Activated naive CD4-positive, alpha-beta T cell treated with anti-CD3 and anti-CD28 coated beads, Interleukin-2, amount 10 ng/mL, durations not matched to agents 5 hours and 36 hours (primary cell): ENCODE measurements around the gene MUC3A. TPM values are rescaled to one million over a fixed set of nuclear protein-coding genes. Genes with fewer than 3 reads are reported as not detected.

Experiments used
- total RNA-seq, 2 experiments: library from RNA; stranded (reverse); gene quantifications; one replicate each; pipeline ENCODE4 v1.2.3, GENCODE V29; 2021

MUC3A gene, protein sequence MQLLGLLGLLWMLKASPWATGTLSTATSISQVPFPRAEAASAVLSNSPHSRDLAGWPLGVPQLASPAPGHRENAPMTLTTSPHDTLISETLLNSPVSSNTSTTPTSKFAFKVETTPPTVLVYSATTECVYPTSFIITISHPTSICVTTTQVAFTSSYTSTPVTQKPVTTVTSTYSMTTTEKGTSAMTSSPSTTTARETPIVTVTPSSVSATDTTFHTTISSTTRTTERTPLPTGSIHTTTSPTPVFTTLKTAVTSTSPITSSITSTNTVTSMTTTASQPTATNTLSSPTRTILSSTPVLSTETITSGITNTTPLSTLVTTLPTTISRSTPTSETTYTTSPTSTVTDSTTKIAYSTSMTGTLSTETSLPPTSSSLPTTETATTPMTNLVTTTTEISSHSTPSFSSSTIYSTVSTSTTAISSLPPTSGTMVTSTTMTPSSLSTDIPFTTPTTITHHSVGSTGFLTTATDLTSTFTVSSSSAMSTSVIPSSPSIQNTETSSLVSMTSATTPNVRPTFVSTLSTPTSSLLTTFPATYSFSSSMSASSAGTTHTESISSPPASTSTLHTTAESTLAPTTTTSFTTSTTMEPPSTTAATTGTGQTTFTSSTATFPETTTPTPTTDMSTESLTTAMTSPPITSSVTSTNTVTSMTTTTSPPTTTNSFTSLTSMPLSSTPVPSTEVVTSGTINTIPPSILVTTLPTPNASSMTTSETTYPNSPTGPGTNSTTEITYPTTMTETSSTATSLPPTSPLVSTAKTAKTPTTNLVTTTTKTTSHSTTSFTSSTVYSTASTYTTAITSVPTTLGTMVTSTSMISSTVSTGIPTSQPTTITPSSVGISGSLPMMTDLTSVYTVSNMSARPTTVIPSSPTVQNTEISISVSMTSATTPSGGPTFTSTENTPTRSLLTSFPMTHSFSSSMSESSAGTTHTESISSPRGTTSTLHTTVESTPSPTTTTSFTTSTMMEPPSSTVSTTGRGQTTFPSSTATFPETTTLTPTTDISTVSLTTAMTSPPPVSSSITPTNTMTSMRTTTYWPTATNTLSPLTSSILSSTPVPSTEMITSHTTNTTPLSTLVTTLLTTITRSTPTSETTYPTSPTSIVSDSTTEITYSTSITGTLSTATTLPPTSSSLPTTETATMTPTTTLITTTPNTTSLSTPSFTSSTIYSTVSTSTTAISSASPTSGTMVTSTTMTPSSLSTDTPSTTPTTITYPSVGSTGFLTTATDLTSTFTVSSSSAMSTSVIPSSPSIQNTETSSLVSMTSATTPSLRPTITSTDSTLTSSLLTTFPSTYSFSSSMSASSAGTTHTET (N-terminal part only)
- not detected for total RNA-seq

DNA sequence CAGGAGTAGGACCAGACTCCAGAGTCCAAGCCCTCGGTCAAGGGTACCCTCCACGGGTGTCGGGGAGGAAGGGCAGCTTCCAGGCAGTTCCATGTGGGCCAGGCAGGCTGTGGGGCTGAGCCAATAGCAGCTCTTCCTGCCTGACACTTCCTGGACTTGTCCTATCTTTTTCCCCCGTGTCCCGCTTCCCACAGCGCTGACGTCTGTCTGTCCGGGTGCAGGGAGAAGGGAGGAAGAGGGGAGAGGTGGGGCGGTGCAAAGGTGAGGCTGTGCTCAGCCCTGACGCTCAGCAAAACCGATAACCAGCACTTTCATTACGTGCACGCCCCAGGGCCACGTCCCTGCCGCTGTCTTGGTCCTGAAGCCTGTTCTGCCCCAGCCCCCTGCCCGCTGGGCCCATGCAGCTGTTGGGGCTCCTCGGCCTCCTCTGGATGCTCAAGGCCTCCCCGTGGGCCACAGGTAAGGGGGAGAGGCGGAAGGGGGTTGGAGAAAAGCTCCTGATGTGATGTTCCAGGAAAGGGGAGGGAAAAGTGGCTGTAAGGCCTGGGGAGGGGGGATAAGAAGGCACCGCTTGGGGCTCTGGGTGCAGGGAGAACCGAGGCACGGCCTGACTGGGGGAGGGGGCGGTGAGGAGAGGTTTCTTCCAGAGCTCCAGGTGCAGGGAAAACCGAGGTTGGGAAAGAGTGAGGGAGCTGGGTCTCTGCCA lies at the start of gene MUC3A:
MUC3A (plus strand) TSS at position 308 of the 706 bp plus-strand sequence; CDS start at position 399, 91 bp downstream.

DNA sequence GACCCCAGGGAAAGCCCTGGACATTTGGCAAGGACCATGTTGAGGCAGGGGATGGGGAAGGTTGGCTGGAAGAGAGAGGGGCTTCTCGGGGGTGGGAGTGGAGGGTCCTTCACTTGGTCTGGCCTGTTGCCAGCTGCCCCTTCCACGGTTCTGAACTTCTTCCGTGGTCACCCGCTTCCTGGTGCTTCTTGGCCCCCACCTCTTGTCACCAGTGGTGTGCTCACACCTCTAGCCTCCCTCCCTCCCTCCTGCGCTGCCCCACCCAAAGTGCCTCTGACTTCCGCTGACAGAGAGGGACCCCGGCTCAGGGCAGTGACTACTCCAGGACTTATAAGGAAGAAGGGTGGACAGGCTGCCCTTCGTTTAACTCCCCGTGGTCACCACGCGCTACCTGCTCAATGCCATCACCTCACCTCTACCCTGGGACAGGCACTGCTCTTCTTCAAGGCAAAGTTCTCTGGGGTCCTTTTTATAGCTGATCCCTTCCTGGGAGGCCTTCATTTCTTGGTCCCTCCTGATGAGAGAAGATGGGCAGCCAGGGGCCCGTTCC lies 19.8 kb downstream of the MUC3A start, which contains the start of gene MUC12:
MUC12 (plus strand) TSS at position 500 of the 550 bp plus-strand sequence. CDS start 58 bp downstream, outside the sequence.

Other genes with a start within 250 kb of the MUC3A start
- 10 to 100 TPM; 29.3 to 31.9 TPM for gene POP7, start 243.4 kb upstream of the MUC3A start, total RNA-seq
- under 1 TPM in 1 of 2 experiments, not detected in 1; 0.15 TPM for gene EPO, start 229.1 kb upstream of the MUC3A start, total RNA-seq
- gene ZAN, start 215.9 kb upstream of the MUC3A start, total RNA-seq, result not detected
- gene EPHB4, start 122.0 kb upstream of the MUC3A start, total RNA-seq, result 1 to 10 TPM; 1.1 to 1.2 TPM
- 10 to 100 TPM; 45.4 to 45.5 TPM for gene SLC12A9, start 96.8 kb upstream of the MUC3A start, total RNA-seq
- gene TRIP6, start 82.1 kb upstream of the MUC3A start, total RNA-seq, result 10 to 100 TPM; 20.5 to 21.3 TPM
- gene SRRT, start 74.4 kb upstream of the MUC3A start, total RNA-seq, result 100 to 1,000 TPM; 186 to 208 TPM
- gene UFSP1, start 59.8 kb upstream of the MUC3A start, total RNA-seq, result 1 to 10 TPM; 4.9 to 5.2 TPM
- not detected for gene ACHE, start 53.6 kb upstream of the MUC3A start, total RNA-seq
- not detected for gene MUC12, start 20.0 kb downstream of the MUC3A start, total RNA-seq
- gene MUC17, start 70.5 kb downstream of the MUC3A start, total RNA-seq, result not detected
- gene TRIM56, start 135.9 kb downstream of the MUC3A start, total RNA-seq, result 10 to 100 TPM; 51.8 to 54.3 TPM
- gene SERPINE1, start 177.6 kb downstream of the MUC3A start, total RNA-seq, result under 1 TPM; 0.18 to 0.22 TPM
- 10 to 100 TPM; 32.1 to 40.8 TPM for gene AP1S1, start 204.9 kb downstream of the MUC3A start, total RNA-seq
- under 1 TPM; 0.14 to 0.25 TPM for gene VGF, start 216.0 kb downstream of the MUC3A start, total RNA-seq
- not detected for gene NAT16, start 230.8 kb downstream of the MUC3A start, total RNA-seq